HepG2 (cell line): ENCODE data around the gene ZNF865. TPM values are rescaled to one million over a fixed set of nuclear protein-coding genes. Genes with fewer than 3 reads are reported as not detected.

ENCODE experiments used
- CHCHD3 ChIP-seq: sonication (generic); formaldehyde crosslinking; IDR thresholded peaks from 2 replicates; pipeline ENCODE4 v1.8.0; 2022; ENCODE audit warnings: mild to moderate bottlenecking, missing genetic modification reagents, moderate library complexity
- CHD2 ChIP-seq: IDR thresholded peaks from 2 replicates; pipeline ENCODE4 v1.6.1; 2011; ENCODE audit warnings: low read depth, low read length, improper control_type of control experiment
- EED ChIP-seq: sonication (generic); formaldehyde crosslinking; IDR thresholded peaks from 2 replicates; pipeline ENCODE4 v1.5.0; 2020; ENCODE audit warnings: mild to moderate bottlenecking, missing genetic modification reagents
- KAT8 ChIP-seq: IDR thresholded peaks from 2 replicates; pipeline ENCODE4 v1.6.1; 2016; ENCODE audit warnings: missing genetic modification reagents, missing compliant biosample characterization
- MEIS2 ChIP-seq: sonication (generic); formaldehyde crosslinking; IDR thresholded peaks from 2 replicates; pipeline ENCODE4 v1.9.0; 2021; ENCODE audit warnings: mild to moderate bottlenecking, missing genetic modification reagents
- RBM39 ChIP-seq: fragments of 200-400 bp; formaldehyde crosslinking; IDR thresholded peaks from one replicate; pipeline ENCODE4 v1.6.1; 2018; ENCODE audit warnings: antibody characterized with exemption, mild to moderate bottlenecking, low read depth, low read length; ENCODE audit not compliant: poor library complexity, severe bottlenecking
- ZNF138 ChIP-seq: sonication (generic); formaldehyde crosslinking; IDR thresholded peaks from 2 replicates; pipeline ENCODE4 v1.5.0; 2020; ENCODE audit warnings: mild to moderate bottlenecking, low read depth, missing genetic modification reagents
- ZNF598 ChIP-seq: sonication (generic); formaldehyde crosslinking; IDR thresholded peaks from 2 replicates; pipeline ENCODE4 v1.5.1; 2020; ENCODE audit warnings: mild to moderate bottlenecking, missing genetic modification reagents, borderline replicate concordance
- ZNF607 ChIP-seq: sonication (generic); formaldehyde crosslinking; IDR thresholded peaks from 2 replicates; pipeline ENCODE4 v1.5.1; 2020; ENCODE audit warnings: missing genetic modification reagents, mild to moderate bottlenecking, borderline replicate concordance
- ZSCAN21 ChIP-seq: sonication (generic); formaldehyde crosslinking; IDR thresholded peaks from 2 replicates; pipeline ENCODE4 v1.8.0; 2022; ENCODE audit warnings: mild to moderate bottlenecking, missing genetic modification reagents, moderate library complexity, borderline replicate concordance
- ZSCAN22 ChIP-seq: sonication (generic); formaldehyde crosslinking; IDR thresholded peaks from 2 replicates; pipeline ENCODE4 v1.4.0; 2020; ENCODE audit warnings: mild to moderate bottlenecking, missing genetic modification reagents
- polyA plus RNA-seq, 8 experiments: library from polyadenylated mRNA; depleted of rRNA in 3 of 8; stranded (reverse) in 7 of 8; unstranded in 1 of 8; fragments of >200 nt; fragmentation: Illumina TruSeq in 4 of 8; extraction: Trizol in 4 of 8; gene quantifications; 2 replicates each; pipeline versions ENCODE4 v1.2.1 to v1.2.3, GENCODE V29; 2011 to 2016; ENCODE audit warnings: low read depth in 4 of 8, missing spikeins in 1 of 8, mixed read lengths in 1 of 8; ENCODE audit not compliant: insufficient read depth in 1 of 8
- total RNA-seq, 5 experiments: library from RNA; depleted of rRNA; stranded (reverse); fragments of >200 nt; fragmentation: Illumina TruSeq; extraction: Trizol; gene quantifications; 2 replicates each; pipeline ENCODE4 v1.2.3, GENCODE V29; 2016; ENCODE audit warnings: low read depth in 1 of 5
- TF ChIP-seq, protein P1 (sequence below): sonication (generic); formaldehyde crosslinking; IDR thresholded peaks from 2 replicates; pipeline ENCODE4 v1.4.0; 2020; ENCODE audit warnings: missing genetic modification reagents, borderline replicate concordance
- TF ChIP-seq, protein P2 (sequence below), 2 experiments: fragments of 450-650 bp in 1 of 2; sonication (generic) in 1 of 2; formaldehyde crosslinking in 1 of 2; IDR thresholded peaks; 2 replicates each; pipeline versions ENCODE4 v1.6.1 to v1.8.0; 2016 to 2022; ENCODE audit warnings: antibody characterized with exemption in 1 of 2, mild to moderate bottlenecking in 1 of 2, missing genetic modification reagents in 1 of 2
- TF ChIP-seq, protein P3 (sequence below): sonication (generic); formaldehyde crosslinking; IDR thresholded peaks from 2 replicates; pipeline ENCODE4 v1.8.0; 2022; ENCODE audit warnings: low read depth, missing genetic modification reagents

The ZNF865 gene
- total and polyA plus RNA-seq, 2 of the 13 experiments (the other 11 are each of a cell fraction or from before 2014, with no cell fraction given): 0.93 to 1.0 TPM

DNA sequence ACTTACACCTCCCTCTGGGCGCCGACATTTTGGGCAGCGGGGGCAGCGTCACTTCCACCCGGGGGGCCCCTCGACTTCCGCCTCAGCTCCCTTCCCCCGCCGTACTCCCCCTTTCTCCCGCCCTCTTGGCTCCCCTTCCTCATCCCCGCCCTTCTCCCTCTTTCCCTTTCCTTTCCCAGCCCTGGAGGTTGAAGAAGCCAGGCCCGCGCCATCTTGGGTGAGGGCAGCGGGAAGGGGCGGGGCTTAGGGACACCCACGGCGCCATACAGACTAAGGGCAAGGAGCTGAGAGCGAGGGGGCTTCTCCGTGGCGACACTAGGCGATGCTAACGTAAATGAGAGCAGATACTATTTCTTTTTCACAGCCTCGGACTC lies 6.0 kb upstream of the ZNF865 start, which contains the start of gene FIZ1 (continued):
- TF ChIP-seq ZNF598 (CRISPR knock-in tag) (peak; percentile 14; the same call in 1 of the 2 replicates), EED (no peak), CHCHD3 (no peak), KAT8 (CRISPR knock-in tag) (peak; percentile 91; the same call in 1 of the 2 replicates), ZSCAN22 (CRISPR knock-in tag) (no peak), RBM39 (peak; percentile 30), MEIS2 (CRISPR knock-in tag) (no peak; the same call in 1 of the 2 replicates), ZNF138 (CRISPR knock-in tag) (0 out of 2 replicates have a peak, but pooled peaks have one; percentile 12), ZSCAN21 (CRISPR knock-in tag) (no peak), ZNF607 (CRISPR knock-in tag) (no peak), CHD2 (peak; percentile 53; the same call in 1 of the 2 replicates)
- TF ChIP-seq, protein P1, sequence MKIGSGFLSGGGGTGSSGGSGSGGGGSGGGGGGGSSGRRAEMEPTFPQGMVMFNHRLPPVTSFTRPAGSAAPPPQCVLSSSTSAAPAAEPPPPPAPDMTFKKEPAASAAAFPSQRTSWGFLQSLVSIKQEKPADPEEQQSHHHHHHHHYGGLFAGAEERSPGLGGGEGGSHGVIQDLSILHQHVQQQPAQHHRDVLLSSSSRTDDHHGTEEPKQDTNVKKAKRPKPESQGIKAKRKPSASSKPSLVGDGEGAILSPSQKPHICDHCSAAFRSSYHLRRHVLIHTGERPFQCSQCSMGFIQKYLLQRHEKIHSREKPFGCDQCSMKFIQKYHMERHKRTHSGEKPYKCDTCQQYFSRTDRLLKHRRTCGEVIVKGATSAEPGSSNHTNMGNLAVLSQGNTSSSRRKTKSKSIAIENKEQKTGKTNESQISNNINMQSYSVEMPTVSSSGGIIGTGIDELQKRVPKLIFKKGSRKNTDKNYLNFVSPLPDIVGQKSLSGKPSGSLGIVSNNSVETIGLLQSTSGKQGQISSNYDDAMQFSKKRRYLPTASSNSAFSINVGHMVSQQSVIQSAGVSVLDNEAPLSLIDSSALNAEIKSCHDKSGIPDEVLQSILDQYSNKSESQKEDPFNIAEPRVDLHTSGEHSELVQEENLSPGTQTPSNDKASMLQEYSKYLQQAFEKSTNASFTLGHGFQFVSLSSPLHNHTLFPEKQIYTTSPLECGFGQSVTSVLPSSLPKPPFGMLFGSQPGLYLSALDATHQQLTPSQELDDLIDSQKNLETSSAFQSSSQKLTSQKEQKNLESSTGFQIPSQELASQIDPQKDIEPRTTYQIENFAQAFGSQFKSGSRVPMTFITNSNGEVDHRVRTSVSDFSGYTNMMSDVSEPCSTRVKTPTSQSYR (CRISPR knock-in tag): peak; percentile 4; the same call in 1 of the 2 replicates
- TF ChIP-seq, protein P2, sequence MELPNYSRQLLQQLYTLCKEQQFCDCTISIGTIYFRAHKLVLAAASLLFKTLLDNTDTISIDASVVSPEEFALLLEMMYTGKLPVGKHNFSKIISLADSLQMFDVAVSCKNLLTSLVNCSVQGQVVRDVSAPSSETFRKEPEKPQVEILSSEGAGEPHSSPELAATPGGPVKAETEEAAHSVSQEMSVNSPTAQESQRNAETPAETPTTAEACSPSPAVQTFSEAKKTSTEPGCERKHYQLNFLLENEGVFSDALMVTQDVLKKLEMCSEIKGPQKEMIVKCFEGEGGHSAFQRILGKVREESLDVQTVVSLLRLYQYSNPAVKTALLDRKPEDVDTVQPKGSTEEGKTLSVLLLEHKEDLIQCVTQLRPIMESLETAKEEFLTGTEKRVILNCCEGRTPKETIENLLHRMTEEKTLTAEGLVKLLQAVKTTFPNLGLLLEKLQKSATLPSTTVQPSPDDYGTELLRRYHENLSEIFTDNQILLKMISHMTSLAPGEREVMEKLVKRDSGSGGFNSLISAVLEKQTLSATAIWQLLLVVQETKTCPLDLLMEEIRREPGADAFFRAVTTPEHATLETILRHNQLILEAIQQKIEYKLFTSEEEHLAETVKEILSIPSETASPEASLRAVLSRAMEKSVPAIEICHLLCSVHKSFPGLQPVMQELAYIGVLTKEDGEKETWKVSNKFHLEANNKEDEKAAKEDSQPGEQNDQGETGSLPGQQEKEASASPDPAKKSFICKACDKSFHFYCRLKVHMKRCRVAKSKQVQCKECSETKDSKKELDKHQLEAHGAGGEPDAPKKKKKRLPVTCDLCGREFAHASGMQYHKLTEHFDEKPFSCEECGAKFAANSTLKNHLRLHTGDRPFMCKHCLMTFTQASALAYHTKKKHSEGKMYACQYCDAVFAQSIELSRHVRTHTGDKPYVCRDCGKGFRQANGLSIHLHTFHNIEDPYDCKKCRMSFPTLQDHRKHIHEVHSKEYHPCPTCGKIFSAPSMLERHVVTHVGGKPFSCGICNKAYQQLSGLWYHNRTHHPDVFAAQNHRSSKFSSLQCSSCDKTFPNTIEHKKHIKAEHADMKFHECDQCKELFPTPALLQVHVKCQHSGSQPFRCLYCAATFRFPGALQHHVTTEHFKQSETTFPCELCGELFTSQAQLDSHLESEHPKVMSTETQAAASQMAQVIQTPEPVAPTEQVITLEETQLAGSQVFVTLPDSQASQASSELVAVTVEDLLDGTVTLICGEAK (IDR thresholded peaks at IDR 0.05): peak; percentile 71
- TF ChIP-seq, protein P2 (CRISPR knock-in tag; IDR thresholded peaks at IDR 0.05): 0 out of 2 replicates have a peak, but pooled peaks have one; percentile 16
- TF ChIP-seq, protein P3, sequence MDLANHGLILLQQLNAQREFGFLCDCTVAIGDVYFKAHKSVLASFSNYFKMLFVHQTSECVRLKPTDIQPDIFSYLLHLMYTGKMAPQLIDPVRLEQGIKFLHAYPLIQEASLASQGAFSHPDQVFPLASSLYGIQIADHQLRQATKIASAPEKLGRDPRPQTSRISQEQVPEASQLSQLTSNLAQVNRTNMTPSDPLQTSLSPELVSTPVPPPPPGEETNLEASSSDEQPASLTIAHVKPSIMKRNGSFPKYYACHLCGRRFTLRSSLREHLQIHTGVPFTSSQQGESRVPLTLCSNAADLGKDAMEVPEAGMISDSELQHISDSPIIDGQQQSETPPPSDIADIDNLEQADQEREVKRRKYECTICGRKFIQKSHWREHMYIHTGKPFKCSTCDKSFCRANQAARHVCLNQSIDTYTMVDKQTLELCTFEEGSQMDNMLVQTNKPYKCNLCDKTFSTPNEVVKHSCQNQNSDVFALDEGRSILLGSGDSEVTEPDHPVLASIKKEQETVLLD: no peak; the same call in none of the 2 replicates
